Measurements from ENCODE around the gene OR2F2. TPM values are rescaled to one million over a fixed set of nuclear protein-coding genes. Genes with fewer than 3 reads are reported as not detected.

The OR2F2 gene
- total and polyA plus RNA-seq, 3 donors from 2014 or later = 0.30 to 3.5 (median 1.2) TPM

- H3K27ac ChIP-seq = no peak overlapping the region
- TF ChIP-seq POLR2A (IDR thresholded peaks at IDR 0.05) (no peak), CTCF (IDR thresholded peaks at IDR 0.05) (no peak)
- intact Hi-C loops (cut with DNase I; ENCODE audit: low total_unique reads) = no loop called here
- no peaks in the 10 kb centered on the region for H3K27me3 ChIP-seq
- no peaks in the 10 kb centered on the region for H3K9me3 ChIP-seq
- WGBS, 2 donors = 70 to 72% methylated on average over 2 of the region's 2 CpGs
- no peak for DNase-seq
- no peak overlapping the region for H3K4me3 ChIP-seq
- no peaks in the 10 kb centered on the region for H3K4me1 ChIP-seq
- no peaks in the 10 kb centered on the region for H3K36me3 ChIP-seq (ENCODE audit: low read depth, missing control alignments)
These were observed 45.0 kb downstream of the OR2F2 start for GRCh38 chr7:143979998-143980397.

GRCh38 chr7:143980746-143981510, 45.9 kb downstream of the OR2F2 start:
- WGBS, 2 donors = 89 to 93% methylated on average over 5 to 10 of the region's 10 CpGs
- no peaks in the 10 kb centered on the region for H3K36me3 ChIP-seq (ENCODE audit: low read depth, missing control alignments)
- no peaks in the 10 kb centered on the region for H3K27me3 ChIP-seq
- no peak overlapping the region for H3K4me3 ChIP-seq
- no peaks in the 10 kb centered on the region for H3K9me3 ChIP-seq
- intact Hi-C loops (cut with DNase I; ENCODE audit: low total_unique reads) = no loop called here
- DNase-seq = no peak
- H3K27ac ChIP-seq = no peak overlapping the region
- H3K4me1 ChIP-seq = no peaks in the 10 kb centered on the region
- TF ChIP-seq POLR2A (IDR thresholded peaks at IDR 0.05) (no peak), CTCF (IDR thresholded peaks at IDR 0.05) (no peak)

- no peak for TF ChIP-seq CTCF (IDR thresholded peaks at IDR 0.05)
- no peak for TF ChIP-seq POLR2A (IDR thresholded peaks at IDR 0.05)
- Histone ChIP-seq H3K27ac (no peak overlapping the region), H3K4me3 (no peak overlapping the region), H3K4me1 (no peaks in the 10 kb centered on the region), H3K36me3 (ENCODE audit: low read depth, missing control alignments) (no peaks in the 10 kb centered on the region), H3K27me3 (no peaks in the 10 kb centered on the region), H3K9me3 (no peaks in the 10 kb centered on the region)
- no peak for DNase-seq
- intact Hi-C loops (cut with DNase I; ENCODE audit: low total_unique reads) = no loop called here
- 82 to 96% methylated on average over 5 of the region's 5 CpGs for WGBS, 2 donors
These were observed 48.9 kb downstream of the OR2F2 start for GRCh38 chr7:143983960-143984359.

Other genes starting within 250 kb of the OR2F2 start
- 10 to 100 TPM; 12.2 to 29.1 TPM for gene CTAGE6, start 177.5 kb upstream of the OR2F2 start, total RNA-seq
- 7.9 TPM for gene CTAGE6, start 177.5 kb upstream of the OR2F2 start, polyA plus RNA-seq (ENCODE audit: insufficient read depth, low read depth, low replicate concordance)
- 10 to 100 TPM; 21.3 to 28.7 TPM for gene TCAF1, start 33.1 kb upstream of the OR2F2 start, total RNA-seq
- 6.2 TPM for gene TCAF1, start 33.1 kb upstream of the OR2F2 start, polyA plus RNA-seq (ENCODE audit: insufficient read depth, low read depth, low replicate concordance)
- gene OR2F1, start 19.6 kb downstream of the OR2F2 start, total RNA-seq = 1 to 10 TPM; 2.2 to 5.3 TPM
- 0.20 TPM for gene OR2F1, start 19.6 kb downstream of the OR2F2 start, polyA plus RNA-seq (ENCODE audit: insufficient read depth, low read depth, low replicate concordance)
- 1 to 10 TPM; 1.4 to 1.8 TPM for gene OR6B1, start 65.1 kb downstream of the OR2F2 start, total RNA-seq
- gene OR6B1, start 65.1 kb downstream of the OR2F2 start, polyA plus RNA-seq (ENCODE audit: insufficient read depth, low read depth, low replicate concordance) = 0.53 TPM
- gene OR2A5, start 113.7 kb downstream of the OR2F2 start, total RNA-seq = under 1 TPM; 0.31 to 0.43 TPM
- gene OR2A5, start 113.7 kb downstream of the OR2F2 start, polyA plus RNA-seq (ENCODE audit: insufficient read depth, low read depth, low replicate concordance) = not detected
- under 1 TPM in 1 of 2 donors, not detected in 1; 0.19 TPM for gene OR2A25, start 134.6 kb downstream of the OR2F2 start, total RNA-seq
- gene OR2A25, start 134.6 kb downstream of the OR2F2 start, polyA plus RNA-seq (ENCODE audit: insufficient read depth, low read depth, low replicate concordance) = 0.18 TPM
- under 1 TPM; 0.06 to 0.39 TPM for gene OR2A12, start 151.0 kb downstream of the OR2F2 start, total RNA-seq
- not detected for gene OR2A12, start 151.0 kb downstream of the OR2F2 start, polyA plus RNA-seq (ENCODE audit: insufficient read depth, low read depth, low replicate concordance)
- not detected for gene OR2A2, start 174.3 kb downstream of the OR2F2 start, total RNA-seq
- not detected for gene OR2A2, start 174.3 kb downstream of the OR2F2 start, polyA plus RNA-seq (ENCODE audit: insufficient read depth, low read depth, low replicate concordance)
- gene OR2A14, start 187.9 kb downstream of the OR2F2 start, total RNA-seq = not detected
- gene OR2A14, start 187.9 kb downstream of the OR2F2 start, polyA plus RNA-seq (ENCODE audit: insufficient read depth, low read depth, low replicate concordance) = not detected
- gene CTAGE4, start 248.2 kb downstream of the OR2F2 start, total RNA-seq = 10 to 100 TPM in 1 of 2 donors, 1 to 10 TPM in 1; 7.5 to 13.1 TPM
- not detected for gene CTAGE4, start 248.2 kb downstream of the OR2F2 start, polyA plus RNA-seq (ENCODE audit: insufficient read depth, low read depth, low replicate concordance)